ENCODE data around the gene GREM1. TPM values are rescaled to one million over a fixed set of nuclear protein-coding genes. Genes with fewer than 3 reads are reported as not detected.

GREM1 gene
- total and polyA plus RNA-seq, 10 donors, result 0.06 to 3.3 (median 0.94) TPM; not detected in 1

- WGBS, 5 donors, result 72 to 94% (median 80%) methylated on average over 3 of the region's 3 CpGs
- Histone ChIP-seq H3K36me3 (peaks cover 0 to 6% (median 0%) of the 10 kb centered on the region in 6 donors), H3K27ac (no peak overlapping the region), H3K4me1 (no peaks in the 10 kb centered on the region), H3K9me3 (peaks cover 0 to 18% (median 10%) of the 10 kb centered on the region in 8 donors), H3K4me3 (no peak overlapping the region), H3K27me3 (replicated peaks in 1 of 7) (no peaks in the 10 kb centered on the region)
- TF ChIP-seq POLR2AphosphoS5 (IDR thresholded peaks at IDR 0.05) (no peak), POLR2A (IDR thresholded peaks at IDR 0.05) (no peak)
- intact Hi-C loops (cut with DNase I; ENCODE audit: low total_unique reads), result no loop called here
- DNase-seq, result no peak
Measured at GRCh38 chr15:32775103-32775502, 57.3 kb downstream of the GREM1 start.

- intact Hi-C loops (cut with DNase I; ENCODE audit: low total_unique reads), result no loop called here
- no peak overlapping the region for H3K4me3 ChIP-seq
- WGBS, 5 donors, result 78 to 87% (median 85%) methylated on average over 4 of the region's 4 CpGs
- TF ChIP-seq CTCF (IDR thresholded peaks at IDR 0.05 in 8 of 11, conservative IDR thresholded peaks at IDR 0.05 in 3 of 11) (no peak), POLR2AphosphoS5 (IDR thresholded peaks at IDR 0.05) (no peak)
- no peak for DNase-seq
- H3K36me3 ChIP-seq, result peaks cover 0 to 6% (median 0%) of the 10 kb centered on the region in 6 donors
- H3K27ac ChIP-seq, result no peak overlapping the region
- H3K4me1 ChIP-seq, result no peaks in the 10 kb centered on the region
- H3K27me3 ChIP-seq (replicated peaks in 1 of 7), result peaks cover 0 to 12% (median 0%) of the 10 kb centered on the region in 7 donors
- peaks cover 0 to 18% (median 10%) of the 10 kb centered on the region in 8 donors for H3K9me3 ChIP-seq
Measured at GRCh38 chr15:32778391-32779176, 60.8 kb downstream of the GREM1 start.

GRCh38 chr15:32781781-32782180 is 64.0 kb downstream of the GREM1 start:
- Histone ChIP-seq H3K4me1 (no peaks in the 10 kb centered on the region), H3K27me3 (replicated peaks in 1 of 7) (peaks cover 0 to 12% (median 0%) of the 10 kb centered on the region in 7 donors), H3K36me3 (no peaks in the 10 kb centered on the region), H3K27ac (no peak overlapping the region), H3K4me3 (no peak overlapping the region), H3K9me3 (peaks cover 0 to 18% (median 10%) of the 10 kb centered on the region in 8 donors)
- 62 to 70% (median 68%) methylated on average over 3 of the region's 3 CpGs for WGBS, 5 donors
- intact Hi-C loops (cut with DNase I; ENCODE audit: low total_unique reads), result no loop called here
- DNase-seq, result no peak
- TF ChIP-seq CTCF (IDR thresholded peaks at IDR 0.05 in 8 of 11, conservative IDR thresholded peaks at IDR 0.05 in 3 of 11), result no peak
- no peak for TF ChIP-seq POLR2AphosphoS5 (IDR thresholded peaks at IDR 0.05)
- TF ChIP-seq POLR2A (IDR thresholded peaks at IDR 0.05), result no peak

- Histone ChIP-seq H3K36me3 (no peaks in the 10 kb centered on the region), H3K9me3 (peaks cover 0 to 4% (median 0%) of the 10 kb centered on the region in 8 donors), H3K4me1 (no peaks in the 10 kb centered on the region), H3K4me3 (no peak overlapping the region), H3K27ac (no peak overlapping the region), H3K27me3 (replicated peaks in 1 of 7) (peaks cover 0 to 12% (median 0%) of the 10 kb centered on the region in 7 donors)
- DNase-seq, result no peak
- intact Hi-C loops (cut with DNase I; ENCODE audit: low total_unique reads), result no loop called here
- TF ChIP-seq POLR2A (IDR thresholded peaks at IDR 0.05) (no peak), POLR2AphosphoS5 (IDR thresholded peaks at IDR 0.05) (no peak), CTCF (IDR thresholded peaks at IDR 0.05 in 8 of 11, conservative IDR thresholded peaks at IDR 0.05 in 3 of 11) (no peak)
Measured at GRCh38 chr15:32784581-32784980, 66.8 kb downstream of the GREM1 start.
